NB4 (cell line): ENCODE data around the gene DAZL.

Source experiments
- DNase-seq: peaks from one replicate; pipeline ENCODE4 v3.0.0; 2010; ENCODE audit warnings: low read depth
- H3K4me3 ChIP-seq: one replicate; pipeline ENCODE4 v1.5.1; 2011; ENCODE audit warnings: mild to moderate bottlenecking, low read depth, low read length, moderate library complexity
- CTCF ChIP-seq: IDR thresholded peaks from one replicate; pipeline ENCODE4 v1.5.1; 2012; ENCODE audit warnings: low read depth, low read length
- MAX ChIP-seq: IDR thresholded peaks from 2 replicates; pipeline ENCODE4 v1.6.1; 2011; ENCODE audit warnings: low read depth, low read length
- MYC ChIP-seq: IDR thresholded peaks from 2 replicates; pipeline ENCODE4 v1.6.1; 2011; ENCODE audit warnings: low read depth, low read length
- POLR2A ChIP-seq: IDR thresholded peaks from 2 replicates; pipeline ENCODE4 v1.6.1; 2011; ENCODE audit warnings: mild to moderate bottlenecking; ENCODE audit not compliant: insufficient read length; ENCODE audit errors: extremely low read depth

DAZL gene

GRCh38 chr3:16568115-16568514, 37.1 kb downstream of the DAZL start:
- no peak overlapping the region for H3K4me3 ChIP-seq
- DNase-seq: no peak
- TF ChIP-seq CTCF: no peak
- no peak for TF ChIP-seq MAX
- no peak for TF ChIP-seq POLR2A
- TF ChIP-seq MYC: no peak

GRCh38 chr3:16559653-16560365, 45.4 kb downstream of the DAZL start:
- no peak for DNase-seq
- no peak overlapping the region for H3K4me3 ChIP-seq
- TF ChIP-seq POLR2A: no peak
- TF ChIP-seq CTCF: no peak
- TF ChIP-seq MYC: no peak
- no peak for TF ChIP-seq MAX

GRCh38 chr3:16554126-16554525, 51.1 kb downstream of the DAZL start:
- H3K4me3 ChIP-seq: no peak overlapping the region
- TF ChIP-seq MAX: no peak
- no peak for TF ChIP-seq CTCF
- TF ChIP-seq POLR2A: no peak
- TF ChIP-seq MYC: no peak
- DNase-seq: no peak

GRCh38 chr3:16552757-16553156, 52.5 kb downstream of the DAZL start:
- DNase-seq: no peak
- TF ChIP-seq CTCF (no peak), POLR2A (no peak), MAX (no peak), MYC (no peak)
- no peak overlapping the region for H3K4me3 ChIP-seq

- TF ChIP-seq MYC (no peak), POLR2A (no peak), CTCF (no peak), MAX (no peak)
- DNase-seq: no peak
- H3K4me3 ChIP-seq: no peak overlapping the region
Measured at GRCh38 chr3:16551342-16551976, 53.8 kb downstream of the DAZL start.
